ENCODE measurements around the gene PGGT1B.

DNA sequence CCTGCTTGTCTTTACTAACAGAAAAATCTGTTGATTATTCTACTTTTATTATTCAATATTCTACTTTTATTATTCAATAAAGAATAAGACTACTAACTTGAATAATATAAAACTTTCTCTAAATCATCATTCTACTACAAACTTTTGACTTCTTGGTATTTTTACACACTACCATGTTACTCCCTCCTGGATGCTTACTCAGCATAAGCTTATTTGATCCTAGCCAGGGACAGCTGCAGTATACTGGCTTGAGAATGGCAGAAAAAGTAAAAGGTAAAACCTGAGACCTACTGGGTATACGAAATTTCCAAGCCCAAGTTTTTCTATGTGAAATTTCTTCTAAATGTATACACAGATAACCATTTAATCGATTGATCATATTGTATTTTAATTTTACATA is 26.1 kb downstream of the PGGT1B start:
- TF ChIP-seq CTCF (IDR thresholded peaks at IDR 0.05; ENCODE audit: low read depth, low read length, poor library complexity, severe bottlenecking): no peak
- no peak for TF ChIP-seq EZH2phosphoT487 (IDR thresholded peaks at IDR 0.05; ENCODE audit: borderline replicate concordance, low read length)

Data from DOHH2 (cell line).